Skeletal muscle tissue (tissue), 4 donors: ENCODE data around the gene WNK2. TPM values are rescaled to one million over a fixed set of nuclear protein-coding genes. Genes with fewer than 3 reads are reported as not detected.

Experiments used
- H3K27ac ChIP-seq: one replicate; pipeline ENCODE4 v1.7.0; 2013; ENCODE audit warnings: mild to moderate bottlenecking, low read depth, low read length, inconsistent platforms
- H3K27me3 ChIP-seq, 3 donors: one replicate each; pipeline ENCODE4 v1.7.0; 2013; ENCODE audit warnings: low read length in 3 of 3; ENCODE audit not compliant: control insufficient read depth in 3 of 3, insufficient read depth in 3 of 3
- H3K36me3 ChIP-seq, 3 donors: one replicate each; pipeline ENCODE4 v1.7.0; 2013; ENCODE audit warnings: low read length in 3 of 3; ENCODE audit not compliant: control insufficient read depth in 3 of 3, insufficient read depth in 3 of 3
- H3K4me1 ChIP-seq, 3 donors: one replicate each; pipeline ENCODE4 v1.7.0; 2013; ENCODE audit warnings: low read length in 3 of 3, mild to moderate bottlenecking in 3 of 3; ENCODE audit not compliant: control insufficient read depth in 3 of 3, insufficient read depth in 3 of 3
- H3K4me3 ChIP-seq, 3 donors: one replicate each; pipeline ENCODE4 v1.7.0; 2013; ENCODE audit warnings: low read length in 3 of 3
- H3K9ac ChIP-seq, 3 donors: one replicate each; pipeline ENCODE4 v1.7.0; 2013; ENCODE audit warnings: low read length in 3 of 3, mild to moderate bottlenecking in 3 of 3, moderate library complexity in 2 of 3, low read depth in 1 of 3
- H3K9me3 ChIP-seq, 3 donors: one replicate each; pipeline ENCODE4 v1.7.0; 2013; ENCODE audit warnings: low read length in 3 of 3; ENCODE audit not compliant: control insufficient read depth in 3 of 3
- total RNA-seq: library from RNA; depleted of rRNA; stranded (reverse); fragments of >200 nt; gene quantifications from one replicate; pipeline ENCODE4 v1.2.3, GENCODE V29; 2014
- donor health status: Osteomylitis.

Gene WNK2
- total RNA-seq, 1 donor from 2014 or later: 4.7 TPM

DNA sequence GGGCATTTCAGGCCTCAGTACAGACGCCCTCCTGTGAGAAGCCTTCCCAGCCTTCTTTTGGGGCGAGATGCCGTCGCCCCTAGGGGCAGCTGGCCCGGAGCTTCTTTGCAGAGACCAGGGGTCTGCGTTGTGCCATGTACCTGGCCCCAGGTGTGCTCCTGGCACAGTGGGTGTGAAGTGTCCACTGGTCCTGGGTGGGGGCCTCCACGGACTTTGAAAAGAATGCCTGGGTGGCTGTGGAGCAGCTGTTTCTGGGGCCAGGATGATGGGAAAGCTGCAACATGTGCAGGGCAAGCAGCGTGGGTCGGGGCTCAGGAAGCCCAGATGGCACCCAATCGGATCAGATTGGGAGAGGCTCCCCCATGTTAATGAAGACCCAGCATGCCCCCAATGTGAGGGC, 47.8 kb downstream of the WNK2 start:
- Histone ChIP-seq H3K9me3 (no peaks in the 10 kb centered on the region), H3K27me3 (no peaks in the 10 kb centered on the region), H3K27ac (no peak overlapping the region), H3K36me3 (peaks cover 0 to 7% (median 0%) of the 10 kb centered on the region in 3 donors), H3K4me1 (peaks cover 33 to 69% (median 33%) of the 10 kb centered on the region in 3 donors), H3K4me3 (no peak overlapping the region), H3K9ac (no peak overlapping the region)

DNA sequence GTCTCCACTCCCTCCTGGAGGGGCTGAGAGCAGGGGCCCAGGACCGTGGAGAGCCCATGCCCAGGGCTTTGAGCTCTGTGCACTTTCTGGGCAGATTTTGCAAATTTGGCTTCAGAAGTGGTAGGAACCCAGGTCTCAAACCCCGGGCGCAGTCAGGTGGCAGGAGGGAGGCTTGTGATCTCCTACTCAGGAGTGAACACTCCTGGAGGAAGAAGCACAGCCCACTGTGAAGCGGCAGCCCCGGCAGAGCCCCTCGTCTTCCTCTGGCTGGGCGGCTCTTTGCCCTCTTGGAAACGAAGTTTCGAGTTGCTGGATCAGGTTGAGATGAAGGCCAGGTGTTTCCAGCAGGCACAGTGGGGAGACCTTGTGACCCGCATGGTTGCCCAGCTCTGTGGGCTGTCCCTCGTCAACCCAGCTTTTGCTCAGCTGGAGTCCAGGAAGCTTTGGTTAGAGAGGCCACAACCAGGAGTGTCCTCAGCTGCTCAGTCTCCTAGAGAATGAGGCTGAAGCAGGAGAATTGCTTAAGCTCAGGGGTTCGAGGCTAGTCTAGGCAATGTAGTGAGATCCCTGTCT, 48.5 kb downstream of the WNK2 start:
- Histone ChIP-seq H3K27ac (no peak overlapping the region), H3K4me1 (peaks cover 33 to 69% (median 34%) of the 10 kb centered on the region in 3 donors), H3K9ac (peak overlapping the region in 1 of 3 donors; percentile 25), H3K9me3 (no peaks in the 10 kb centered on the region), H3K27me3 (no peaks in the 10 kb centered on the region), H3K4me3 (no peak overlapping the region), H3K36me3 (peaks cover 0 to 7% (median 0%) of the 10 kb centered on the region in 3 donors)

DNA sequence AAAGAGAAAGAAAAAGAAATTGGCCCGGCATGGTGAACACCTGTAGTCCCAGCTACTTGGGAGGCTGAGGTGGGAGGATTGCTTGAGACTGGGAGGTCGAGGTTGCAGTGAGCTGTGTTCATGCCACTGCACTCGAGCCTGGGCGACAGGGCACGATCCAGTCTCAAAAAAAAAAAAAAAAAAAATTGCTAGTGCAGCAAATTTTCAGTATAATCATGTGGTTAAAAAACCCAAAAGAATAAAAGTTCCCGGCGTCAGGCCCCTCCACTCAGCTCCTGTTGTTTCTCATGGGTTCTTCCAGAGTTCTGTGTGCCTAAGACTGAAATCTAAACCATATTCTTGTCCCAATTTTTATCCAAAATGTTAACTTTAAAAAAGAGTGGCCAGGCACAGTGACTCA, 49.1 kb downstream of the WNK2 start:
- no peaks in the 10 kb centered on the region for H3K27me3 ChIP-seq
- H3K36me3 ChIP-seq: peaks cover 0 to 8% (median 0%) of the 10 kb centered on the region in 3 donors
- H3K4me3 ChIP-seq: no peak overlapping the region
- H3K27ac ChIP-seq: no peak overlapping the region
- peaks cover 33 to 69% (median 34%) of the 10 kb centered on the region in 3 donors for H3K4me1 ChIP-seq
- H3K9ac ChIP-seq: no peak overlapping the region
- H3K9me3 ChIP-seq: no peaks in the 10 kb centered on the region

DNA sequence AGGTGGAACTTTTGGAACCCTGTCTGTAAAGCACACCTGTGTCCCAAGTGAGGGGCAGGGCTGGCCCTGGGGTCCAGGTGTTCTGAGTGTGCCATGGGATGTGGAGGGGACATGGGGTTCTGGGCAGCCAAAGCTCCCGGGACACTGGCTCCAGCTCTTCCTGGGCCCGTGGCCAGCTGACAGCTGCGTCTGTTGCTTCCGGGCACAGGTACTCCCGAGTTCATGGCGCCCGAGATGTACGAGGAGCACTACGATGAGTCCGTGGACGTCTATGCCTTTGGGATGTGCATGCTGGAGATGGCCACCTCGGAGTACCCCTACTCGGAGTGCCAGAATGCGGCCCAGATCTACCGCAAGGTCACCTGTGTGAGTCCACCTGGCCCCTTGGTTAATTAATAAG, 50.7 kb downstream of the WNK2 start:
- H3K4me3 ChIP-seq: no peak overlapping the region
- H3K27ac ChIP-seq: no peak overlapping the region
- H3K27me3 ChIP-seq: no peaks in the 10 kb centered on the region
- H3K9ac ChIP-seq: peak overlapping the region in 1 of 3 donors; percentile 33
- no peaks in the 10 kb centered on the region for H3K9me3 ChIP-seq
- H3K4me1 ChIP-seq: peaks cover 33 to 57% (median 34%) of the 10 kb centered on the region in 3 donors
- H3K36me3 ChIP-seq: peaks cover 1 to 17% (median 6%) of the 10 kb centered on the region in 3 donors

DNA sequence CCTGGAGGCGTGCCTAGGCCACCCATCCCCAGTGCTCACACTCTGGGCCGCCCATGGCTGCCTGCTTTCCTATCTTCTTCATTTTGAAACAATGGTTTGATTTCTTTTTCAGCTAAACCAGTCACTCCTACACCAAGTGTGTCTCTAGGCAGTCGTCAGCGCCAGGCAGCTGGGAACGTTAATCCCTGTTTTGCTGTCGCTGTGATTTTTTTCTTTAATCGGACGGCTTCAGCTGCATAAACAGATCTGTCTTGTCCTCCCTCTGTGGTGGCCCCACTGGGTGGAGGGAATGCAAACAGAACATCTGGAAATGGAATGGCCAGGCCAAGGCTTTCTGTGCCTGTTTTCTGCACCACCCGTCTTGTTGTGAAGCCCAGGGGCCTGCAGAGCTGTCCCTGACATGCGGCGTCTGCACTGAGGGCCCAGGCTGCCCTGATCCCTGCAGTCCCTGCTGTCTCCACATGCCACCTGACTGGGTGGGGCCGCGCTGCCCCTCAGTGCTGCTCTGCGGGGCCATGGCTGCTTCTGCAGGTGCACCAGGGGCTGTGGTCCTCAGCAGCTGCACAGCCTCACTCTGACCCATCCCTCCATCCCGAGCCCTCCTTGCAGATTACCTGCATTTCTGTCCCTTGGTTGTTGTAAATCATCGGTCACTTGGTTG, 51.5 kb downstream of the WNK2 start:
- H3K36me3 ChIP-seq: peaks cover 6 to 22% (median 9%) of the 10 kb centered on the region in 3 donors
- H3K9me3 ChIP-seq: no peaks in the 10 kb centered on the region
- H3K4me3 ChIP-seq: no peak overlapping the region
- peaks cover 33 to 49% (median 34%) of the 10 kb centered on the region in 3 donors for H3K4me1 ChIP-seq
- H3K27me3 ChIP-seq: no peaks in the 10 kb centered on the region
- H3K9ac ChIP-seq: peak overlapping the region in 1 of 3 donors; percentile 40
- no peak overlapping the region for H3K27ac ChIP-seq

DNA sequence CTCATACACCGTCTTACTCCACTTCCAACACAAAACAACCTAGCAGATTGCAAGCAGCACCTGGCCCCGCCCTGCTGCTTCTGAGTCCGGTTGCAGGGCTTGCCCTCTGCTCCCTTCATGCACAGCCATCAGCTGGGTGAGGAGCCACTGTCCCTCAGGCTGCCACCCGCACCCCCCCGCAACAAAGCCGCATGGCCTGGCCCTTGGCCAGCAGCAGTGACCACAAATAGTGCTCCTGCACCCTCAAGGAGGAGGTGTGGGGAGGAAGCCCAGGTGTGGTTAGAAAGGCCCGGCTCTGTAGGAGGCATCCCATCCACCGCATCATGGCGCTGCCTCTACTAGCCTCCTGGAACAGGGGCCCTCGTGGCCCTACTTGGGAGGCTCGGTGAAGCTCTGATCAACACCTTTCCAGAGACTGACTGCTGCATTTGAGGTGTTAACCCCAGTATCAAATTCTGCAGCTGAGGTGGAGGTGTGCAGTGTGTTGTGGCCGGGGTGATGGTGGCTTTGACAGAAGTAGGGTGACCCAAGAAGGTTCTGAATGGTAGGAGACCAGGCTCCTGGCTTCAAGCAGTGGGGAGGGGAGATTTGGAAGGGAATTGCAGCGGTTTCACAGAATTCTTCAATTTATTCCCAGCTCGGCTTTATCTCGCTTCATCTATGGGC, 52.7 kb downstream of the WNK2 start:
- Histone ChIP-seq H3K27ac (no peak overlapping the region), H3K9me3 (no peaks in the 10 kb centered on the region), H3K27me3 (no peaks in the 10 kb centered on the region), H3K4me3 (no peak overlapping the region), H3K9ac (no peak overlapping the region), H3K36me3 (peaks cover 7 to 19% (median 9%) of the 10 kb centered on the region in 3 donors), H3K4me1 (peaks cover 27 to 38% (median 29%) of the 10 kb centered on the region in 3 donors)

DNA sequence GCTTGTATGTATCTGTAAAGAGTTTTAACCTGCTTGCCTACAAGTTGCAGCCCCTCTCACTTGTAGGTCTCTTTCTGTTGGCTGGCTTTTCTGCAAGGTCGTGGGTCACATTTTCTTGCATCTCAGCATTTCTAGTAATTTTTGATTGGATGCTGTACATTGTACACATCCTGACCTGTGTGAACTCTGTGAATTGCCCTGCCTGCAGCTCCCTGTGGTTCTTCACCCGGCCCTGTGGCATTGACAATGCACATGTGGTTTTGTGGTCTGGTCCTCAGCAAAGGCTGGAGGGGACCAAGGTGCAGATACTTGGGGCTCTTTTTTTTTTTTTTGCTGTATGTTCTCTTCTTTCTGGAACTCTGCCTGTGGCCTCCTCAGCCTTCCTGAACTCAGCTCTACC, 53.6 kb downstream of the WNK2 start:
- Histone ChIP-seq H3K4me3 (no peak overlapping the region), H3K36me3 (peaks cover 9 to 21% (median 15%) of the 10 kb centered on the region in 3 donors), H3K27ac (no peak overlapping the region), H3K4me1 (peaks cover 23 to 29% (median 24%) of the 10 kb centered on the region in 3 donors), H3K9me3 (no peaks in the 10 kb centered on the region), H3K27me3 (no peaks in the 10 kb centered on the region), H3K9ac (no peak overlapping the region)

DNA sequence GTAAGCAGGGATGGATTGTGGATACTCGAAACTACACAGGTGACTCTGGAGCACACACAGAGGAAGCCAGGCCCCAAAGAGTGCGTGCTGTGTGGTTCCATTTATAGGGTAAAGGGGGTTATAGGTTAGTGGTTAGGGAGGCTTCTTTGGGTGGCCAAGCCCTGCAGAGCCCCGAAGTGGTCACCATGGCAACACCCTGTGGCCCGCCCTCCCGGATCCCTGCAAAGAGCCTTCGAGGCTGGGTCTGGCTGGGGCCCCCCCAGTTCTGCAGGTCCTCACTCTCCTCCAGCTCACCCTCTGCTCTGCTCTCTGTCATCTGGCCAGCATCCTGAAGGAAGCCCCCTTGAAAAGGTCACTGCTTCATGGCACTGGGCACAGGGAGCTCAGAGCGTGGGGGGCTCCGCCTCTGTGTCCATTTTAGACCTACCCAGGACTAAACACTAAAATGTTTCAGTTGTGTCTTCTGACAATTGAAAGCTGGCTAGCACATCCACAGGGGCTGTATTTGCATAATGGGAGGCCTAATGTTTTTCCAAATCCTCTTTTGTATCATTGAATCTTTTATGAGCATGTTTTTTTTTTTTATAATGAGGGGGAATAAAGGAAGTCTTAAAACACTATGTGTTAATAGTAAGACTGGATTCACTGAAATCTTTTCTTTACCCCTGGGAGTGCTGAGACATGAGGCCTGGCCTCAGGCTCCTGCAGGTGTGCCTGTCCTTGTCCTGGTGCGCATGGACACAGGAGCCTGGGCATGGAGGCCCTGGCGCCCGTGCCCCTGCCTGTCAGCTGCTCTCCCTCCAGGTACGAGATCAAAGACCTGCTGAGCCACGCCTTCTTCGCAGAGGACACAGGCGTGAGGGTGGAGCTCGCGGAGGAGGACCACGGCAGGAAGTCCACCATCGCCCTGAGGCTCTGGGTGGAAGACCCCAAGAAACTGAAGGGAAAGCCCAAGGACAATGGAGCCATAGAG, 55.3 kb downstream of the WNK2 start:
- Histone ChIP-seq H3K27me3 (no peaks in the 10 kb centered on the region), H3K9me3 (no peaks in the 10 kb centered on the region), H3K9ac (no peak overlapping the region), H3K36me3 (peaks cover 9 to 24% (median 23%) of the 10 kb centered on the region in 3 donors), H3K4me3 (no peak overlapping the region), H3K27ac (no peak overlapping the region), H3K4me1 (peaks cover 16 to 31% (median 18%) of the 10 kb centered on the region in 3 donors)

DNA sequence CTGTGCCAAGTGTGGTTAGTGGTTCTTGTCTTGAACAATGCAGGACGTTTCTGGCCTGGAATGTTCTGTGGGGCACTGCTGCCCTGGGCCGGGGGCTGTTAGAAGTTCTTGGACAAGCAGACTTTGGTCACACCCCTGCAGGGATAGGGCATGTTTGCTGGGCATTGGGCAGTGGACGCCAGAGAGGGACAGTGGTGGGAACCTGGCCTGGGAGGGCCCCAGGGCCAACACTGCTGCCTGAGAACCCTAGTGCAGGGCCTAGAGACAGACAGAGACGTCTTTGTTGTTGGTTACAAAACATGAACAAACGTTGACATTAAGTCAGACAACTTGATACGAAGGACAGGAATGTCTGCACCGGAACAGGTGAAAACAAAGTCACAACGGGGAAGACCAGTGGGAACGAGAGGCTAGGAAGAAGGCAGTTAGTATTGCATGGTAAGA, 57.0 kb downstream of the WNK2 start:
- H3K36me3 ChIP-seq: peaks cover 9 to 24% (median 19%) of the 10 kb centered on the region in 3 donors
- no peak overlapping the region for H3K9ac ChIP-seq
- H3K4me3 ChIP-seq: no peak overlapping the region
- no peaks in the 10 kb centered on the region for H3K27me3 ChIP-seq
- H3K9me3 ChIP-seq: no peaks in the 10 kb centered on the region
- no peak overlapping the region for H3K27ac ChIP-seq
- peaks cover 1 to 30% (median 19%) of the 10 kb centered on the region in 3 donors for H3K4me1 ChIP-seq
